ENCODE data around the gene PVALEF.
"Not testable (repeated sequence)": the region's sequence is repeated elsewhere in the genome, so short reads cannot be mapped to it uniquely, and the experiment has no call there.

PVALEF gene

GRCh38 chr17:81223762-81224130, 58.4 kb downstream of the PVALEF start:
- no peak overlapping the region for H3K4me3 ChIP-seq (ENCODE audit: low read length)
- no peak for DNase-seq (ENCODE audit: low read depth, low spot score)

DNA sequence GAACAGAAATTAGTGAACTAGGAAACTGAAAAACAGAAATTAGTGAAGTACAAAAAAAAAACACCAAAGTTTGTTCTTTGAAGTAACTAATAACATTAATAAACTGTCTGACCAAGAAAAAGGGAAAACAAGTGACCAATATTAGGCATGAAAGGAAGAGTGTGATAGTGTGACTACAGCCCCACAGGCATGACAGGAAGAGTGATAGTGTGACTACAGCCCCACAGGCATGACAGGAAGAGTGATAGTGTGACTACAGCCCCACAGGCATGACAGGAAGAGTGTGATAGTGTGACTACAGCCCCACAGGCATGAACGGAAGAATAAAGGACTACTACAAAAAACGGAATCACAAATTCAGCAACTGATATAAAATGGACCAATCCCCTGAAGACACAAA, 62.3 kb downstream of the PVALEF start:
- not testable (repeated sequence) for H3K4me3 ChIP-seq (ENCODE audit: low read length); DNase-seq (ENCODE audit: low read depth, low spot score)

GRCh38 chr17:81228420-81228819, 63.1 kb downstream of the PVALEF start:
- no peak for DNase-seq (ENCODE audit: low read depth, low spot score)

GRCh38 chr17:81228834-81229665, 63.7 kb downstream of the PVALEF start:
- no peak overlapping the region for H3K4me3 ChIP-seq (ENCODE audit: low read length)
- no peak for DNase-seq (ENCODE audit: low read depth, low spot score)

More at GRCh38 chr17:81228420-81228819, 63.1 kb downstream of the PVALEF start:
- H3K4me3 ChIP-seq (ENCODE audit: low read length): no peak overlapping the region

GRCh38 chr17:81229666-81229920, 64.3 kb downstream of the PVALEF start:
- H3K4me3 ChIP-seq (ENCODE audit: low read length): no peak overlapping the region
- DNase-seq (ENCODE audit: low read depth, low spot score): no peak

DNA sequence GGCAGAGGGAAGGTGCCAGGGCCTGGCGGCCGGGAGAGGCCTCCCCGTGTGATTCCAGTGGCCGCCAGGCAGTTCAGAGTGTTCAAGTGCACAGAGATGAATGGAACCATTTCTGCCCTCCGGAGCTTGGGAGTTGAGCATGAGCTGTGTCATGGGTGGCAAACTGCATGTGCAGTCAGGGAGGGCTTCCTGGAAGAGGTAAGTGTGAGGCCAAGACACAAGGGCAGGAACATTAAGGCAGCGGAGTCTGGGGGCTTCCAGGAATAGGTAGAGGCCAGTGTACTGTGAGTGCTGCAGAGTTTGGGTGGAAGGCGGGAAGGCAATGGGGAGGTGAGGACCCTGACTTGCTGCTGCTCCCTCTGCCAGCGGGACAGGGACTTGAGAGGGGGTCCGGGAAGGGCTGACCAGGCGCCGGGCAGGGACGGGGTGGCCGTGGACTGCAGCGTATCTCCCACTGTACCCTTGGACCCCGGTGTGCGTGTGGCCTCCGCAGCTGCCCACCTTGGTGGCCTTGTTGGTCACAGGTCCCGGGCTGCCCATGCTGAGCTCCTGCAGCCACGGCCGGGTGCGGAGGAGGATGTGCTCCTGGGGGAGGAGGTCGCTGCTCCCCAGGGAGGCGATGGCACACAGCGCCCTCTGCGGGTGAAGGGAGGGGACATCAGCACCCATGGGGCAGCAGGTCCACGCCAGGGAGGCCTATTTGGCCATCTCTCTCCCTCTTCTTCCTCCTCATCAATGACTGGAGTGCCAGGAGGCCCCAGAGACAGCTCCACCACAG, 64.9 kb downstream of the PVALEF start:
- H3K4me3 ChIP-seq (ENCODE audit: low read length): no peak overlapping the region
- DNase-seq (ENCODE audit: low read depth, low spot score): no peak

DNA sequence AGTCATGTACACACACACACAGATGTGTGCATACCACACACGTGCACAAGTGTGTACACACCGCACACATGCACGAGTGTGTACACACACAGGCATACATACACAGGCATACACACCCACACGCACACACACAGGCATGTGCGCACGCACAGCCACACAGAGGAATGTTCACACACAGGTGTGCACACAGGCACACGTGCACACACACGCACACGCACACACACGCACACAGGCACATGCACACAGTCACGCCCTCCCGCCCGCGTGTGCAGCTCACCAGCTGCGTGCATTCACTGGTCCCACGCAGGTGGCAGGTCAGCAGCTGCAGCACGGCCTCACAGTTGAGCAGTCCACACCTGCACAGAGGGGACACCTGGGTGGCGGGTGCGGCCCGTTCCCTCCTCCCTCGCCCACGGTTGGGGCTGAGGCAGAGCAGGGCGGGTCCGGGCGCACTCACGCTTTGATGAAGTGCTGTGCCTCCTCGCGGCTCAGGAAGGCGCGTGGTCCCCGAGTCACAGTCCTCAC, 65.9 kb downstream of the PVALEF start:
- no peak for DNase-seq (ENCODE audit: low read depth, low spot score)
- H3K4me3 ChIP-seq (ENCODE audit: low read length): no peak overlapping the region

- no peak for DNase-seq (ENCODE audit: low read depth, low spot score)
- no peak overlapping the region for H3K4me3 ChIP-seq (ENCODE audit: low read length)
Measured at GRCh38 chr17:81231766-81232581, 66.7 kb downstream of the PVALEF start.

All from Jurkat, Clone E6-1 (cell line).